HG03520 (cell line): ENCODE data around the gene FBXO31.

Experiments
- ATAC-seq: cut with Tn5 transposase; IDR thresholded peaks from one replicate; pipeline ENCODE4 v1.9.1; 2021; ENCODE audit warnings: mild to moderate bottlenecking, moderate library complexity; ENCODE audit not compliant: unreplicated experiment

Gene FBXO31

GRCh38 chr16:87330646-87331045, 52.9 kb downstream of the FBXO31 start:
- no peak for ATAC-seq

GRCh38 chr16:87330257-87330624, 53.3 kb downstream of the FBXO31 start:
- ATAC-seq: no peak

GRCh38 chr16:87329436-87330256, 53.9 kb downstream of the FBXO31 start:
- ATAC-seq: no peak

GRCh38 chr16:87328846-87329245, 54.7 kb downstream of the FBXO31 start:
- ATAC-seq: no peak

- no peak for ATAC-seq
Observed at GRCh38 chr16:87327798-87328495, 55.6 kb downstream of the FBXO31 start.

- no peak for ATAC-seq
Observed at GRCh38 chr16:87326151-87326571, 57.4 kb downstream of the FBXO31 start.

GRCh38 chr16:87325423-87325858, 58.1 kb downstream of the FBXO31 start:
- ATAC-seq: no peak

- no peak for ATAC-seq
Observed at GRCh38 chr16:87324411-87325275, 58.9 kb downstream of the FBXO31 start.

- no peak for ATAC-seq
Observed at GRCh38 chr16:87323727-87324410, 59.7 kb downstream of the FBXO31 start.

GRCh38 chr16:87322833-87323726, 60.5 kb downstream of the FBXO31 start:
- ATAC-seq: no peak

- no peak for ATAC-seq
Observed at GRCh38 chr16:87322360-87322759, 61.2 kb downstream of the FBXO31 start.

- ATAC-seq: no peak
Observed at GRCh38 chr16:87321336-87322107, 62.1 kb downstream of the FBXO31 start.

GRCh38 chr16:87320510-87321227, 62.9 kb downstream of the FBXO31 start:
- ATAC-seq: no peak

- no peak for ATAC-seq
Observed at GRCh38 chr16:87319997-87320491, 63.5 kb downstream of the FBXO31 start.

- ATAC-seq: no peak
Observed at GRCh38 chr16:87319011-87319410, 64.6 kb downstream of the FBXO31 start.

GRCh38 chr16:87317750-87318644, 65.6 kb downstream of the FBXO31 start:
- ATAC-seq: no peak
